NB4 (cell line): ENCODE measurements around the gene SLC1A1.

Experiments
- POLR2A ChIP-seq: IDR thresholded peaks from 2 replicates; pipeline ENCODE4 v1.6.1; 2011; ENCODE audit warnings: mild to moderate bottlenecking; ENCODE audit not compliant: insufficient read length; ENCODE audit errors: extremely low read depth
- TF ChIP-seq, protein P1 (sequence below): IDR thresholded peaks from one replicate; pipeline ENCODE4 v1.5.1; 2012; ENCODE audit warnings: low read depth, low read length

DNA sequence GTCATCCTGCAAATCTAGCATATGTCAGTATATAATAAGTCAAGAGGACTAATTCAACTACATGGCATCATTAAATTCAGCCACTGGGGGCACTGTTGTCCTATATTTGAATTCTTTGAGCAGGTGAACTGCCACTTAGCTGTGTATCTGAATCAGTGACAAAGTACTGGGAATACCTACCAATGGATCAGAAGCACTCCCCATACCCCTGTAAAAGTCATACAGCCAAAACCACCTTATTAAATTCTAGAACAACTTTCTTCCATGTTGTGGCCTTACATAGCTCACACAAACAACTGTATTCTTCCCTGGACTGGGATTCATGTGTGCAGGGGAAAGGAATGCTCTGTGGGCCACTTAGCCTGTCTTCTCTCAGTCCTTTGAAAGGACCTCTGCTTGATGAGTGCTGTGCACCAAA, 114.4 kb downstream of the SLC1A1 start:
- TF ChIP-seq, protein P1, sequence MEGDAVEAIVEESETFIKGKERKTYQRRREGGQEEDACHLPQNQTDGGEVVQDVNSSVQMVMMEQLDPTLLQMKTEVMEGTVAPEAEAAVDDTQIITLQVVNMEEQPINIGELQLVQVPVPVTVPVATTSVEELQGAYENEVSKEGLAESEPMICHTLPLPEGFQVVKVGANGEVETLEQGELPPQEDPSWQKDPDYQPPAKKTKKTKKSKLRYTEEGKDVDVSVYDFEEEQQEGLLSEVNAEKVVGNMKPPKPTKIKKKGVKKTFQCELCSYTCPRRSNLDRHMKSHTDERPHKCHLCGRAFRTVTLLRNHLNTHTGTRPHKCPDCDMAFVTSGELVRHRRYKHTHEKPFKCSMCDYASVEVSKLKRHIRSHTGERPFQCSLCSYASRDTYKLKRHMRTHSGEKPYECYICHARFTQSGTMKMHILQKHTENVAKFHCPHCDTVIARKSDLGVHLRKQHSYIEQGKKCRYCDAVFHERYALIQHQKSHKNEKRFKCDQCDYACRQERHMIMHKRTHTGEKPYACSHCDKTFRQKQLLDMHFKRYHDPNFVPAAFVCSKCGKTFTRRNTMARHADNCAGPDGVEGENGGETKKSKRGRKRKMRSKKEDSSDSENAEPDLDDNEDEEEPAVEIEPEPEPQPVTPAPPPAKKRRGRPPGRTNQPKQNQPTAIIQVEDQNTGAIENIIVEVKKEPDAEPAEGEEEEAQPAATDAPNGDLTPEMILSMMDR: peak; percentile 72
- TF ChIP-seq POLR2A: no peak
